ENCODE results near the gene COG2.

The COG2 gene

DNA sequence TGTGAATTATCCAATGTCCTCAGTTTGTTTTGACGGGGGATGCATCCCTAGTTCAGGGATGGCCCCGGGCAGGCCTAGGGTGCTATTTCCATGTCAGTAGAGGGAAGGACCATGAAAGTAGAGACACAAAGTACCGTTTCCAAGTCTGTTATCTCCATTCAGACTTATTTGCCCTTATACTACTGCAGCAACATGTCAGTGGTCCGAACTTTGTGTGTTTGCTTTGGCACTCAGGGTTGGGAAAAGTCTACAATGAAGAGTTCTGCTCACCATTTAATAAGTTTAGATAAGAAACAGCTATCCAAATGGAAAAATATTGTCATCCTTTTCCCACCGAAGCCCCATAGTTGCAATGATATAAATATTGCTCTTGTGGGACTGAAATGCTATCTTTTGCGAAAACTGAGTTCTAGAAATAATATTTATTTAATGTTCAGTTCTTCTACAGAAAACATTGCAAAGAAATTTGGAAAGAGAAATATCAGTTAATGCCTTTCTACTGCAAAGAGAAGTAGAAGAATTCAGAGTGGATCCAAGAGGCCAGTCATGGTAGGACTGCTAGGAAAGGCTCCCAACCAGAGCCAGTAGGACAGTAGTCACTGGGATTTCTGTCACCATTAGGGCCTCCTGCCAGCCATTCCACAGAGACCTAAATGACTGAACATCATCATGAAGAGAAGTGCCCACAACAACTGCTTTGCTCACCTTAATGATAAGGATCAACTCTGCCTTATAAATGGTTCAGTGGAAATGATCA, 83.2 kb downstream of the COG2 start:
- DNase-seq (ENCODE audit: low spot score), result no peak
- TF ChIP-seq, protein P1, sequence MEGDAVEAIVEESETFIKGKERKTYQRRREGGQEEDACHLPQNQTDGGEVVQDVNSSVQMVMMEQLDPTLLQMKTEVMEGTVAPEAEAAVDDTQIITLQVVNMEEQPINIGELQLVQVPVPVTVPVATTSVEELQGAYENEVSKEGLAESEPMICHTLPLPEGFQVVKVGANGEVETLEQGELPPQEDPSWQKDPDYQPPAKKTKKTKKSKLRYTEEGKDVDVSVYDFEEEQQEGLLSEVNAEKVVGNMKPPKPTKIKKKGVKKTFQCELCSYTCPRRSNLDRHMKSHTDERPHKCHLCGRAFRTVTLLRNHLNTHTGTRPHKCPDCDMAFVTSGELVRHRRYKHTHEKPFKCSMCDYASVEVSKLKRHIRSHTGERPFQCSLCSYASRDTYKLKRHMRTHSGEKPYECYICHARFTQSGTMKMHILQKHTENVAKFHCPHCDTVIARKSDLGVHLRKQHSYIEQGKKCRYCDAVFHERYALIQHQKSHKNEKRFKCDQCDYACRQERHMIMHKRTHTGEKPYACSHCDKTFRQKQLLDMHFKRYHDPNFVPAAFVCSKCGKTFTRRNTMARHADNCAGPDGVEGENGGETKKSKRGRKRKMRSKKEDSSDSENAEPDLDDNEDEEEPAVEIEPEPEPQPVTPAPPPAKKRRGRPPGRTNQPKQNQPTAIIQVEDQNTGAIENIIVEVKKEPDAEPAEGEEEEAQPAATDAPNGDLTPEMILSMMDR (IDR thresholded peaks at IDR 0.05; ENCODE audit: extremely low read depth, missing control alignments), result no peak

DNA sequence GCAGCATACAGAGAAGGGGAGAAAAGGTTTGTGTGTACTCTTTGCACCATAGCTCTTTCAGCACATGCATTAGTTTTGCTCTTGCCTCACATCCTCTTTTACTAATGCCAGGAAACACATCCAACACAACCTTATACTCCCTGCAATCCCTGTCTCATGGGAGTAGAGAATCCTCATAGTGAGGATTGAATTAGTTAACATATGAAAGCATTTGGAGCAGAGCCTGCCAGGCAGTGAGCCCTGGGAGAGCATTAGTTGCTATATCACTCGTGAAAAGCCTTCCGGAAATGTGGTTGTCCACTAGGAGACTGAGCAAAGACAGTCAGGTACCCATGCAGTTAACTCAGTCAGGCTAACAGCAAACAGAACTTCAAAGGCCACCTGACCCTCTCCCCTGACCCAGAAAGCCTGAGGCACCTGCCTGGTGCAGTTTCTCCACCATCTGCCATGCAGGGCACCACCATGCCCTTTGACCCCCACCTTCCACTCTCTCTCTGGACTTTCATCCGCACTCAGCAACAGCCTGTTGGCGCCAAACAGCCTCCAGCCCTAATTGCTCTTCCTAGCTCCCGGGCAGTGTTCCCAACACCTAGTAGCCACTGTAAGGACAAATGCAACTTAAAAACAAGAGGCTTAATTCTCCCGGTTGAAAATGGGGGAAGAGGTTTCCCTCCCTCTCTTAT, 86.6 kb downstream of the COG2 start:
- TF ChIP-seq, protein P1 (IDR thresholded peaks at IDR 0.05; ENCODE audit: extremely low read depth, missing control alignments), result no peak
- no peak for DNase-seq (ENCODE audit: low spot score)

DNA sequence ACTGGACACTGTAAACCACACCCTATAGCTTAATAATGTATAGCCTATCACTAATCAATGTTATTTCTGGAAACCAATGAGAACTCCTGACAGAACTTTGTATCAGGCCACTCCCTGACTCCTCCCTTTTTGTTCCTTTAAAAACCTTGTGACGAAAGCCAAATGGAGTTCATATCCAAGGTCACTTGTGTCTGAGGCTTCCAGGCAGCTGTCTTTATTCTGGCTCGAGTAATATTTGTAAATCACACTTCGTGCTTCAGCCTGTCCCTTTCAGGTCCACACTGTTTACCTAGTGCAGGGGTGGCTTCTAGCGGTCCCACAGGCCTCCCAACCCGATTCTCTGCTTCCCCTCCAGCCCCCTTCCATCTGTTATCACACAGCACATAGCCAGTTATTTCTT, 88.7 kb downstream of the COG2 start:
- DNase-seq (ENCODE audit: low spot score), result no peak

DNA sequence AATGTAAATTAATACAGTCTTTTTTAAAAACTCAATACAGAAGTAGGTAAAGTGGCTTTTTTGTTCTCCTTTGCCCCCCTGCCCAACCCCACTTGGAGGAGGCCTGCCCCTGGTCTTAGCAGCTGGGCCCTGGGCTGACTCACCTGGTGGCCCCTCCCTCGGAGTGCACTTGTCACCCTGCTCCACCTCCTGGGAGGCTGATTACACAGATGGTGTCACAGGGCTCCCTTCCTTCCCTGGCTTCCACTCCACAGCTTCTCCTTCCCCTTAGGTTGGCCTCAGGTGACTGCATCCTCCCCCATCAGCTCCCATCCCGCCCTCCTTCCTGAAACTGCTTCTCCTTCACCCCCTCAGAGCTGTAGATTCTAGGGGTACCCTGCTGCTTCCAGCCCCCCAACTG, 93.2 kb downstream of the COG2 start:
- TF ChIP-seq, protein P1 (IDR thresholded peaks at IDR 0.05; ENCODE audit: extremely low read depth, missing control alignments), result no peak
- DNase-seq (ENCODE audit: low spot score), result no peak

More for the DNA sequence above, 88.7 kb downstream of the COG2 start:
- TF ChIP-seq, protein P1 (IDR thresholded peaks at IDR 0.05; ENCODE audit: extremely low read depth, missing control alignments), result no peak

DNA sequence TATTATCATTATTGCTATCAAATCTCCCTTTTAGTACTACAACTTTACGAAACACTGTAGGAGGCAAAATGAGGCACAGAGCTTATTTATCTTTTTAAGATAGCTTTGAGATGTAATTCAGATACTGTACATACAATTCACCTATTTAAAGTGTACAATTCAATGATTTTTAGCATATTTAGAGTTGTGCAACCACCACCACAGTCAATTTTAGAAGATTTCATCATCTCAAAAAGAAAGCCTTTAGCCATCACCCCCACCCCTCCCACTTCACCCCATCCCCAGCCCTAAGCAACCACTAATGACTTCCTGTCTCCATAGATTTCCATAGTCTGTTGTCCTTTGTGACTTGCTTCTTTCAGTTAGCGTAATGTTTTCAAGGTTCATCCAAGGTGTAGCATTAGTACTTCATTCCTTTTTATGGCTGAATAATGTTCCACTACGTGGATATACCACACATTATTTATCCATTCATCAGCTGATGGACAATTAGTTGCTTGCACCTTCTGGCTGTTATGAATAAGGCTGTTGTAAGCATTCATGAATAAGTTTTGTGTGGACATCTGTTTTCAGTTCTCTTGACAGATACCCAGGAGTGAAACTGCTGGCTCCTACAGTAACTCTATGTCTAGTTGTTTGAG, 95.5 kb downstream of the COG2 start:
- DNase-seq (ENCODE audit: low spot score), result no peak
- TF ChIP-seq, protein P1 (IDR thresholded peaks at IDR 0.05; ENCODE audit: extremely low read depth, missing control alignments), result no peak

DNA sequence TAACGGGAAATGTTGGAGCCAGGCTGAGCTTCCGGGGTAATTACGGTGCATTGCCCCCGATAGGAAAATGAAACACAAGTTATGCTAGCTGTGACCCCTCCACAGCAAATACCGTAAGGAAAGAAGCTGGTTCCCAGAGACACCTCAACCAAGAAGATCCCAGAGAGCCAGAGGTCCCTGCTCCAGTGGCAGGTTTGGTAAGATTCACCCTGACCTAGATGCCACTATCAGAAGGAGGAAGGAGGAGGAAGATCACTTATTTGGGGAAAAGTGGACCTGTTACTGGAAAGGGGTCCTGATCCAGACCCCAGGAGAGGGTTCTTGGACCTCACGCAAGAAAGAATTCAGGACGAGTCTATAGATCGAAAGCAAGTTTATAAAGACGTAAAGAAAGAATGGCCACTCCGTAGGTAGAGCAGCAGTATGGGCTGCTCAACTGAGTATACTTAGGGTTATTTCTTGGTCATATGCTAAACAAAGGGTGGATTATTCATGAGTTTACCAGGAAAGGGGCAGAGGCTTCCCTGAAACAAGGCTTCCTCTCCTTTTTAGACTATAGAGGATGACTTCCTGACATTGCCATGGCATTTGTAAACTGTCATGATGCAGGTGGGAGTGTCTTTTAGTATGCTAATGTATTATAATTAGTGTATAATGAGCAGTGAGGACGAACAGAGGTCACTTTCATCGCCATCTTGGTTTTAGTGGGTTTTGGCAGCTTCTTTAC, 97.4 kb downstream of the COG2 start:
- no peak for DNase-seq (ENCODE audit: low spot score)
- TF ChIP-seq, protein P1 (IDR thresholded peaks at IDR 0.05; ENCODE audit: extremely low read depth, missing control alignments), result no peak

Data from GM20000 (cell line).